Type B pancreatic cell (in vitro differentiated cells): Measurements from ENCODE around the gene P3H3. TPM values are rescaled to one million over a fixed set of nuclear protein-coding genes. Genes with fewer than 3 reads are reported as not detected.
"Not testable (repeated sequence)": the region's sequence is repeated elsewhere in the genome, so short reads cannot be mapped to it uniquely, and the experiment has no call there.

ENCODE experiments used
- DNase-seq: peaks from one replicate; pipeline ENCODE4 v3.0.0; 2021; ENCODE audit warnings: mixed read lengths; ENCODE audit not compliant: unreplicated experiment; ENCODE audit errors: extremely low spot score
- H3K27ac Mint-ChIP-seq: 2 replicates; pipeline ENCODE4 v1.8.0; 2021; ENCODE audit warnings: mild to moderate bottlenecking, mixed read lengths
- H3K27me3 Mint-ChIP-seq: 2 replicates; pipeline ENCODE4 v1.8.0; 2021; ENCODE audit warnings: mixed read lengths
- H3K36me3 Mint-ChIP-seq: 2 replicates; pipeline ENCODE4 v1.8.0; 2021; ENCODE audit warnings: mixed read lengths
- H3K4me1 Mint-ChIP-seq: one replicate; pipeline ENCODE4 v1.8.0; 2021; ENCODE audit warnings: mixed read lengths; ENCODE audit not compliant: unreplicated experiment
- H3K4me3 Mint-ChIP-seq: 2 replicates; pipeline ENCODE4 v1.8.0; 2021; ENCODE audit warnings: mild to moderate bottlenecking, mixed read lengths
- H3K9me3 Mint-ChIP-seq: 2 replicates; pipeline ENCODE4 v1.8.0; 2021; ENCODE audit warnings: mixed read lengths
- total RNA-seq: library from RNA; stranded (reverse); gene quantifications from 2 replicates; pipeline ENCODE4 v1.2.1, GENCODE V29; 2021; ENCODE audit warnings: low replicate concordance
- TF ChIP-seq, protein P1 (sequence below): fragments of 200-600 bp; sonication (generic); conservative IDR thresholded peaks from 2 replicates; pipeline ENCODE4 v1.5.0; 2021; ENCODE audit warnings: antibody characterized with exemption, mild to moderate bottlenecking

Gene P3H3
- total RNA-seq, 1 donor from 2014 or later, result 66.0 TPM

GRCh38 chr12:6887460-6887859 is 59.3 kb downstream of the P3H3 start:
- H3K4me1 Mint-ChIP-seq, result peaks cover 8% of the 10 kb centered on the region
- peak overlapping the region; percentile 82 for H3K27ac Mint-ChIP-seq
- DNase-seq, result no peak
- no peaks in the 10 kb centered on the region for H3K27me3 Mint-ChIP-seq
- H3K36me3 Mint-ChIP-seq, result peaks cover 3% of the 10 kb centered on the region
- no peaks in the 10 kb centered on the region for H3K9me3 Mint-ChIP-seq
- TF ChIP-seq, protein P1, sequence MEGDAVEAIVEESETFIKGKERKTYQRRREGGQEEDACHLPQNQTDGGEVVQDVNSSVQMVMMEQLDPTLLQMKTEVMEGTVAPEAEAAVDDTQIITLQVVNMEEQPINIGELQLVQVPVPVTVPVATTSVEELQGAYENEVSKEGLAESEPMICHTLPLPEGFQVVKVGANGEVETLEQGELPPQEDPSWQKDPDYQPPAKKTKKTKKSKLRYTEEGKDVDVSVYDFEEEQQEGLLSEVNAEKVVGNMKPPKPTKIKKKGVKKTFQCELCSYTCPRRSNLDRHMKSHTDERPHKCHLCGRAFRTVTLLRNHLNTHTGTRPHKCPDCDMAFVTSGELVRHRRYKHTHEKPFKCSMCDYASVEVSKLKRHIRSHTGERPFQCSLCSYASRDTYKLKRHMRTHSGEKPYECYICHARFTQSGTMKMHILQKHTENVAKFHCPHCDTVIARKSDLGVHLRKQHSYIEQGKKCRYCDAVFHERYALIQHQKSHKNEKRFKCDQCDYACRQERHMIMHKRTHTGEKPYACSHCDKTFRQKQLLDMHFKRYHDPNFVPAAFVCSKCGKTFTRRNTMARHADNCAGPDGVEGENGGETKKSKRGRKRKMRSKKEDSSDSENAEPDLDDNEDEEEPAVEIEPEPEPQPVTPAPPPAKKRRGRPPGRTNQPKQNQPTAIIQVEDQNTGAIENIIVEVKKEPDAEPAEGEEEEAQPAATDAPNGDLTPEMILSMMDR, result no peak
- no peak overlapping the region for H3K4me3 Mint-ChIP-seq

GRCh38 chr12:6888360-6888759 is 60.2 kb downstream of the P3H3 start:
- no peak for DNase-seq
- TF ChIP-seq, protein P1, result no peak
- Mint-ChIP-seq H3K27me3 (no peaks in the 10 kb centered on the region), H3K4me1 (peaks cover 8% of the 10 kb centered on the region), H3K9me3 (no peaks in the 10 kb centered on the region), H3K36me3 (peaks cover 3% of the 10 kb centered on the region), H3K27ac (peak overlapping the region; percentile 71), H3K4me3 (peak overlapping the region; percentile 62)

DNA sequence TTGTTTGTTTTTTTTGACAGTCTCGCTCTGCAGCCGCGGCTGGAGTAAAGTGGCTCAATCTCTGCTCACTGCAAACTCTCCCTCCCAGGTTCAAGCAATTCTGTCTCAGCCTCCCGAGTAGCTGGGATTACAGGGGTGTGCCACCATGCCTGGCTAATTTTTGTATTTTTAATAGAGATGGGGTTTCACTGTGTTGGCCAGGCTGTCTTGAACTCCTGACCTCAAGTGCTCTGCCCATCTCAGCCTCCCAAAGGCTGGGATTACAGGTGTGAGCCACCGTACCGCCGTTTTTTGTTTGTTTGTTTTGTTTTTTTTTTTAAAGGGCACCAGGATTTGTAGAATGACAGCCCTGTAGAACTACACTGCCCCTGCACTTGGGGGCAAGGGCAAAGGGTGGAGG is 60.6 kb downstream of the P3H3 start:
- H3K4me3 Mint-ChIP-seq, H3K27me3 Mint-ChIP-seq, H3K9me3 Mint-ChIP-seq, DNase-seq, H3K4me1 Mint-ChIP-seq, H3K36me3 Mint-ChIP-seq: not testable (repeated sequence)
- peak overlapping the region; percentile 71 for H3K27ac Mint-ChIP-seq

Other genes with a start within 250 kb of the P3H3 start
- 270 and 289 TPM in 2 replicates for gene CHD4, start 221.0 kb upstream of the P3H3 start, total RNA-seq
- 2.7 and 19.9 TPM in 2 replicates for gene LPAR5, start 192.4 kb upstream of the P3H3 start, total RNA-seq
- 3.9 and 7.1 TPM in 2 replicates for gene ACRBP, start 181.0 kb upstream of the P3H3 start, total RNA-seq
- gene ING4, start 165.3 kb upstream of the P3H3 start, total RNA-seq, result 58.1 and 102 TPM in 2 replicates
- gene ZNF384, start 139.0 kb upstream of the P3H3 start, total RNA-seq, result 78.3 and 127 TPM in 2 replicates
- 0.95 and 3.9 TPM in 2 replicates for gene PIANP, start 127.6 kb upstream of the P3H3 start, total RNA-seq
- 35.4 and 94.5 TPM in 2 replicates for gene COPS7A, start 104.4 kb upstream of the P3H3 start, total RNA-seq
- gene MLF2, start 75.3 kb upstream of the P3H3 start, total RNA-seq, result 187 and 371 TPM in 2 replicates
- 191 and 395 TPM in 2 replicates for gene PTMS, start 62.0 kb upstream of the P3H3 start, total RNA-seq
- 0.52 and 2.6 TPM in 2 replicates for gene LAG3, start 55.9 kb upstream of the P3H3 start, total RNA-seq
- gene CD4, start 38.9 kb upstream of the P3H3 start, total RNA-seq, result 0.64 and 0.65 TPM in 2 replicates
- 5.4 and 17.8 TPM in 2 replicates for gene GPR162, start 6.6 kb upstream of the P3H3 start, total RNA-seq
- 6.3 and 25.2 TPM in 2 replicates for gene GNB3, start 12.5 kb downstream of the P3H3 start, total RNA-seq
- gene CDCA3, start 22.9 kb downstream of the P3H3 start, total RNA-seq, result 31.7 and 33.5 TPM in 2 replicates
- 121 and 198 TPM in 2 replicates for gene USP5, start 23.7 kb downstream of the P3H3 start, total RNA-seq
- 565 and 954 TPM in 2 replicates for gene TPI1, start 39.1 kb downstream of the P3H3 start, total RNA-seq
- 6.5 and 13.9 TPM in 2 replicates for gene SPSB2, start 44.9 kb downstream of the P3H3 start, total RNA-seq
- gene LRRC23, start 76.4 kb downstream of the P3H3 start, total RNA-seq, result 10.1 and 20.0 TPM in 2 replicates
- gene ENO2, start 86.2 kb downstream of the P3H3 start, total RNA-seq, result 32.2 and 33.1 TPM in 2 replicates
- gene ATN1, start 99.6 kb downstream of the P3H3 start, total RNA-seq, result 131 and 139 TPM in 2 replicates
- not detected in 2 replicates for gene RNU7-1, start 115.4 kb downstream of the P3H3 start, total RNA-seq
- gene C12orf57, start 115.6 kb downstream of the P3H3 start, total RNA-seq, result 220 and 275 TPM in 2 replicates
- 15.6 and 61.0 TPM in 2 replicates for gene PTPN6, start 122.9 kb downstream of the P3H3 start, total RNA-seq
- gene PHB2, start 142.3 kb downstream of the P3H3 start, total RNA-seq, result 252 and 377 TPM in 2 replicates
- gene EMG1, start 142.5 kb downstream of the P3H3 start, total RNA-seq, result 46.5 and 108 TPM in 2 replicates
- 34.4 and 79.0 TPM in 2 replicates for gene LPCAT3, start 190.1 kb downstream of the P3H3 start, total RNA-seq
- gene C1S, start 232.3 kb downstream of the P3H3 start, total RNA-seq, result 2.7 and 3.1 TPM in 2 replicates